ENCODE measurements around the gene GPR31.

The GPR31 gene

GRCh38 chr6:167137081-167137480 lies 20.7 kb downstream of the GPR31 start:
- DNase-seq = no peak

- no peak for DNase-seq
Measured at GRCh38 chr6:167136376-167136775, 21.4 kb downstream of the GPR31 start.

DNA sequence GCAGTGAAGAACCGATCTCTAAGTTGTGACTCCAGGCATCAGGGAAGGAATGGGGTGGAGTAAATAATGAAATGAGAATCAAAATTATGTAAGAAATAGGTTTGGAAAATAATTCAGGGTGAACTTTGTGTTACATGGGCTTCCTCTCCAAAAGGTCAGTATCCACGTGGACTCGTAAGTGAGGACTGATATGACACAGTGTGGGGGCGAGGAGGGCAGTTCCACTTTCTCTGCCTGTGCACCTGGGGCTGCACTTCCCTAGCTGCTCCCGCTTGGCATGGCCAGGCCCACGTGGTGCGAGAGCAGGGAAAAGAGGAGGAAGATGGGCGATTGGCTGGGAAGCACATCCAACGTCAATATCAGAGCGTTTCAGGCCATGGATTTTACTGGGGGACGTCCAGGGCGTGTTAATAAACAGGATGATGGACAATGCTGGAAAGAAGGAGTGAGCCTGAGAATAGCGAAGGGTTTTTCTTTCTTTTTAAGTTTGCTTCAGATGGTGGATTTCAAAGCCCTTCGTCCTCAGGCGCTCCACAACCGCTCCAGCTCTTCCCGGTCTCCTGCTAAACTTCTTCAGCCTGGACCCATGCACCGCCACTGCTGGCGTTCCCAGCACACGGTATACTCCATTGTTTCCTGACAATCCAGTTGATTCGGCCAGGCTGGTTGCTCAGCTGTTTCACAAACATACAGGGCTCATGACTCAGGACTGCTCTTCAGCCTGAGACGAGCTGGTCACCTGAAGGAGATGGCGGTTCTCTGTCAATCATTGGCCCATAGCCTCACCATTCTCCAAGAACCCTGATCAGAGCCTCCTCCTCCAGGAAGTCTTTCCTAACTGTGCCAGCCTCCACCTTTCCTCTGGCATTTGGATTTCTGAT lies 23.1 kb downstream of the GPR31 start:
- no peak for DNase-seq

DNA sequence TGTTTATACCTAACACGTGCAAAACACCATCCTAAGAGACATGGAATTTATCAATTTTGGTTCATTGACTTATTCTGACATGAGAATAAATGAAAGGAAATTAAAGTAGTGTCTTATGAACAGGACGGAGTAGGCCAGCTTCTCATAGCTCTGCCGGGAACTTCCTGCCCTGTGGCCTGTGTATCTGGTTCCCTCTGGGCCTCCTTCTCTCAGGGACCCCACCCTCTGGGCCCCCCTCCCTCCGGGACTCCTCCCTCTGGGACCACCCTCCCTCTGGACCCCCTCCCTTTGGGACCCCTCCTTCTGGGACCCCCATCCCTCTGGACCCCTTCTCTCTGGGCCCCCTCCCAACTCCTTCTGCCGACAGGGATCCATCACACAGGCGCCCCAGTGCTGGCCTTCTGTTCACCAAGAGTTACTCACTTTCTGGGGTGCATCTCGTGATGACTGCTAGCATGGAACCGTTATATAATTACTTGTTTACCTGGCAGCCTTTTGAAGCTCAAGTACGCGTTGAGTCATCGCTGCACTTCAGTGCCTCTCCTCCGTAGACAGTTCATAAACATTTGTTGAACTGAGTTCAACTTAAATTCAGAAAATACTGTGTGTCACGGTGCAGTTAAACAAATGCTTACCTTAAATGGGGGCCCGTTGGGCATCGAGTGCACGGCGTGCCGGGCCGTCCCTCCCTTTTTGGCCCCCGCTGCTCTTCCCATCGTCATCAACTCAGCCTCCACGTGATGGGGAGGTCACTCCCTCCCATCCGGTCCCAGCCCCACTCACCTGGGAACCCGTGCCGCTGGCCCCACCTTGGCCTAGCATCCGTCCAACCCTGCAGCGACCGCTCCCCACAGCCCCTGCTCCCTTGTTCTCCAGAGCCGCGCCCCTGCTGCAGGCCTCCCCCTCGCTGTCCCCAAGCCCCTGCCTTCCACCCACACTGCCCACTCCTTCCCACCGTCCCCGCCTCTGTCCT lies 26.8 kb downstream of the GPR31 start:
- DNase-seq = no peak

DNA sequence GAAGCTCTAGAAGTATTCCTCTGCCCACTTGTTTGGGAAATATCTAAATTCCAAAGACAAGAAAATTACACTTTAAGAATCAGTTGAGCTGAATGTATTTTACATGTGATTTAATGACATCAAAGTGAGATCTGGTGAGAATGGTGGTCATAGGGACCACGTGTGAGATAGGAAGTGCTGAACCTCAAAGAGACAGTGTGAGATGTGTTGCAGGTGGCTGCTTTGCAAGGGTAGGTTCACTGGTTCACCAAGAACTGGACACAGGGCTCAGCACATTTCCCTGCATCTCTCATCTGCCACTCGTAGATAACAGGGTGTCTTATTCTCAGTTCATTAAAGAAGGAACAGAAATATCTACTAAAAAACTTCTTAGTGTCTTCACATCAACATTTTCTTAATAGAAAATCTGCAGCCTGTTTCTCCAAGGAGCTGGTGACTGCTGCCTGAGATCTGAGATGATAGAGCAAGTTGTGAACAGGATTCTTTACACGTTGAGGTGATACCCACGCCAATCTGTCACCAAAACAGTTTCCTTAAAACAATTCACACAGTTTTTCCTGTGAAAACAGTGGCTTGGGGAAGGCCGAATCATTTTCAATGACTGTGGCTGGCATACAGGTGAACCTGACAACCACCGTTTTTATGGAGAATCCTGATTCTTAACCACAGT lies 27.6 kb downstream of the GPR31 start:
- no peak for DNase-seq

GRCh38 chr6:167129562-167129961 lies 28.2 kb downstream of the GPR31 start:
- no peak for DNase-seq

- DNase-seq = no peak
Measured at GRCh38 chr6:167129159-167129558, 28.6 kb downstream of the GPR31 start.

GRCh38 chr6:167127785-167128531 lies 29.8 kb downstream of the GPR31 start:
- no peak for DNase-seq

GRCh38 chr6:167125855-167126349 lies 31.9 kb downstream of the GPR31 start:
- DNase-seq = no peak

GRCh38 chr6:167125410-167125809 lies 32.4 kb downstream of the GPR31 start:
- no peak for DNase-seq

GRCh38 chr6:167124753-167125152 lies 33.0 kb downstream of the GPR31 start:
- DNase-seq = no peak

DNA sequence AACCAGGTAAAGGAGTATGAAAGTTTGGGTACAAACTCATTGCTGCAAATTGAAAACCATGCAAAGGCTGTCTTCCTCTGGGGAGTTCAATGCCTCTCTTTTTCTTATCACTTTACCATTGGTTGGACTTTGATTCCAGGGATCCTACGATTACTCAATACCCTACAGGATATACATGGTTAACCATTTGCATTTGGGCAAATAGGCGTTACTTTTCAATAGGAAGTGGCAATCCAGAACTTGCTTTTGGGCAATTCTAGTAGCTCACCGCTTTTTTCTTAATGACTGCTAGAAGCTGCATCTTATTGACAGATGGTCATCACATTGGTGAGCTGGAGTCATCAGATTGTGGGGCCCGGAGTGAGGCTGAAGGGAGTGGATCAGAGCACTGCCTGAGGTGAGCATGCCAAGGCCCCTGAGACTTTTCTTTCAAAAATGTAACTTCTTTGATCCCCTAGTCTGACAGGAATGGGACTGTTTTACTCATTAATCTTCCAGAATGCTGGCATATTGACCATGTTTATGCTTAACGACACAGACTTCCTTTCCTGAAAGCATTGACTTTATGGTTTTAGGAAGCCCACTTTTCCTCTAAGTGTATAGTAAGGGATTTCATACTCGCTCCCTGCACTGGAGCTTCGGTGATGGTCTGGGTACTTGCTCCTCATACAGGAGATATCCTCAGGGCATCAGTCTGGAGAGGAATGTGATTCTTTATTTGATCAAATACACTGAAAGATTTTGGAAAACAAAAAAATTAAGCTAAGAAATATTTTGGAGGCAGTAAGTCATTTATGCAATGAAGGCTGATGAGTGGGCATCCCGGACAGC lies 34.7 kb downstream of the GPR31 start, which contains the start of gene CCR6:
Gene CCR6, plus strand, starts transcription at position 270 of the 831 bp plus-strand sequence. CDS start 13,039 bp downstream, outside the sequence.
- DNase-seq = no peak

- DNase-seq = no peak
Measured at GRCh38 chr6:167122041-167122826, 35.5 kb downstream of the GPR31 start.

GRCh38 chr6:167121335-167121841 lies 36.4 kb downstream of the GPR31 start:
- DNase-seq = no peak

DNA sequence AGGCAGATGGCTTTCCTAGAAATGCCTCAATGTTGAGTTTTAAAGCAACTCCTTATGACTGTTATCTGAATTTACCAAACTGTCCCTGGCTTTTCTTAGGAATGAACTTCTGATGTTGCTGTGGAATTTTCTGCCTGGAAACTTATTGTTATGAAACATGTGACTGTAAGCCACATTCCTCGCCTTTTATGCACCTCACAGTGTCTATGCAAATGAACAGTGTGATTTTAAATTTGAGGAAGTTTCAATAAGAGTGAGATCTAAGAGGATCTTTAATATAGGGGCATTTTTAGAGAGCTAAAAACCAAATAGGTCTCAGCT lies 37.2 kb downstream of the GPR31 start:
- DNase-seq = no peak

- no peak for DNase-seq
Measured at GRCh38 chr6:167119670-167120582, 37.9 kb downstream of the GPR31 start.

- no peak for DNase-seq
Measured at GRCh38 chr6:167118839-167119238, 38.9 kb downstream of the GPR31 start.

GRCh38 chr6:167118006-167118405 lies 39.8 kb downstream of the GPR31 start:
- DNase-seq = no peak

DNA sequence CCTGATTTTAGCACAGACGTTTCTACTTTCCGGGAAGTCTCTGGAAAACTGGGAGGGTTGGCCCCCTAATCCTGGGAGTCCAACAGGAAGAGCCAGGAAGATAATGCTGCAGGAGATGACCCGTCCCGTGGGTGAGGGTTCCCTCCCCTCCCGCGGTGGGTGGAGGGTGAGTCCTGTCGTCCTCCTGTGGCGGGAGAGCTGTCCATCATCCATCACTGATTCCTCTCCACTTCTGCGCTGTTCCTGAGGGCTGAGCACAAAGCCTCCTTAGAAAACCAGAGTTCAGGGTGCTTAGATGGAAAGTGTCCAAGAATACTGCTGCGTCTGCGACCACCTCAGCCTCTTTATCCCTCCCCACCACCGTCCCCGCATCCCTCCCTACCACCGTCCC lies 40.9 kb downstream of the GPR31 start:
- DNase-seq = no peak

All from NCI-H1694 treated with DMSO at 0.1 percent for 48 hours (cell line).